RCC 7860 (cell line): Measurements from ENCODE around the gene FANCF.

Source experiments
- DNase-seq: peaks from one replicate; pipeline ENCODE4 v3.0.0-alpha.2; 2015; ENCODE audit warnings: low spot score
- FAIRE-seq: peaks from 2 replicates; lab custom pipeline; 2012; peaks lifted over from hg19 to GRCh38; lab: Jason Lieb, UNC

Gene FANCF

DNA sequence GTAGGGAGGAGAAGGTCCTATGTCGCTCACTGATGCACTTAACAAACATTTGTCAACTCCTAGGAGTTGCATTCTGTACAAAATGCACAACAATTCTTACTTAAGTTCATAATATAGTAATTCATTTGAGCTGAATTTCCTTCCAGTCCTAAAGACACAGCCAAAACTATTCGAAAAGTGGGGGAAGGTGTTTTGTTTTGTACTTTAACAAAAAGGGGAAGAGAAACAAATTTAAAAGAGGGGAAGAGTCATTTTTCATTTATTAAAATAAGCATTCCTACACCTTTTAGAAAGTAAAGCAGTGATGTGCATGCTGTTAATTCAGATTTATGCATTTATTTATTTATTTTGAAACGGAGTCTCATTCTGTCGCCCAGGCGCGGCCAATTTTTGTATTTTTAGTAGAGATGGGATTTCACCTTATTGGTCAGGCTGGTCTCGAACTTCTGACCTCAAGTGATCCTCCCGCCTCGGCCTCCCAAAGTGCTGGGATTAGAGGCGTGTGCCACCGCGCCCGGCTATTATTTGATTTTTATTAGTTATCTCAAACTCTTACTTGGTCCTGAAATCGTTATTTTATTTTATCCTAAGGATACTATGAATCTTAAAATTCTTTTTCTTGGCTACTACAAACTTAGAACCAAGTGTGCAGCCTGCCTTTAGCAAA, 1.1 kb upstream of the FANCF start:
- FAIRE-seq (no peak), DNase-seq (no peak)

DNA sequence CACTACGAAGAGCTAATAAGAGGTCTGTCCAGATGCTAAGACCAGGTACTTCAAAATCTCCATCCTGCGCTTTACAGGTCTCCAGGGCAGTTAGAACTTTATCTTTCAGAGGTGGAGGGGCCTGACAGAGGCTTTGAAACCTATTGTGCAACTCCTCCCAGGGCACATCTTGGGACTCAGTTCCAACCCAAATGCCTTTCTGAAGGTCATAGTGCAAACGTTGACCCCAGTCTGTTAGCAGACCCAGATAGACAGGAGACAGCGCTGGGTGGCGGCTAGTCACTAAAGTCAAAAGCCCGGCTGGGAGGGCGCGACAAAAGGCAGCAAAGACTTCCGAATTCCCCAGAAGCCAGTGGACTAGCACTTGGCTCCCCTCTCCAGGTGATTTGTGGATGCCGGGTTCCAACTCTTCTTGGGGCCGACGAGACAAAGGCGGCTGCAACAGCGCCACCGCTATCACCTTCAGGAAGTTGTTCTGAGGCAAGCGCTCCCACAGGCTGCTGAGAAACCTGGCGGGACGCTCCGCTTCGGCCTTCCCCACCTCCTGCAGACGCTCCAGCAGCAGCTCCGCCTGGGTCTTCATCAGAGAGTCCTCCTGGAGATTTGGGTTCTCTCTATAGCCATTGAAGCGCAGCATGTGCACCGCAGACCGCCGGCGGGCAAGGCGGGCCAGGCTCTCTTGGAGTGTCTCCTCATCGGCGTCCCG, 728 bp downstream of the FANCF start:
- DNase-seq (peak; percentile 33), FAIRE-seq (no peak)

DNA sequence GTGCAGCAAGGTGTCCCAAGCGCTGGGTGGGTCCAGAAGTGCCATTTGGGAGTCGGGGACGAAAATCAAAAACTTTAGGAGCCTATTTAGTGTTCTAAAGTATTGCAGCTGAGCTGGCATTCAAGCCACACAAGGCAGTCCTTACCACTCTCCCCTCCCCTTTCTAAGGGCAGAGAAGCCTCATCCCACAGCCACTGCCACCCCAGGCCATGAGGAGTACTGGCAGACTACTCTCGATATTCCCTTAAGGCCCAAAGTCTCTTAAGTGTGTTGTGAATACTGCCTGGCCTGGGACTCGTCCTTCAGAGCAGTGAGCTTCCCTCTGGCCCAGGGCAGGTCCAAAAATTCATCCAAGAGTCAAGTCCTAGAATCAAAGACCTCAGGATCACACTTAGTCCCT, 7.8 kb downstream of the FANCF start:
- DNase-seq (no peak), FAIRE-seq (no peak)

DNA sequence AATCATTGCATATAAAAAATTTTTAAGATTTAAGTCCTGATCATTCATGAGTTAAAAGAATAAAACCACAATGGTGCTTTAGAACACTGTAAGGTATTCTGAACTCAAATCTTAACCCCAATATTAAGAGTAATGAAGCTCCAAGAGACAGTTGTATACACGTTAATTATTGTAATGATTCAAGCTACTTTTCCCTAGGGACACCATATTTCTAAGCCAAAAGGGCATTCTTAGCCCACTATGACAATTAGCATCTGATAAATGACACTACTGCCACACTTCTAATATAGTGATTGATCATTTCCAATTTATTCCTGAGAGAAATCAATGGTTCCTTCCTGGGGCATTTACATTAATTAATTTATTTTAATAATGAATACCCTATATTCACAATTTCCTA, 21.7 kb downstream of the FANCF start:
- FAIRE-seq (no peak), DNase-seq (no peak)

DNA sequence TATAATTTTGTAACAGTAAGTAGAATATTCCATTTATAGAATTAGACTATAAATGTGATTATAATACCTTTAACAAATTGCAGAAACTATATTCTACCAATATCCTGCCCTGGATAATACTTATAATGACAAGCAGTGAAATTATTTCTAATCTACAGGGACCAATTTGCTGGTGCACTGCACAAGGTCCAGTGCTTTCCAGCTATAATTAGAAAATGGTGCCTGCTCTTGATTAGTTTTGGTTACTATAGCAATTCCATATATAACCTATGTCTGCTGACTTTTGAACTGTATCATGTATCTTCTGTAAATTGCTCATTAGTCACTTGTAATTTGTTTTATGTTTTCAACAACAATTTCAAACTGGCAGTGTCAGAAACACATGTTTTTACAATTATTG, 23.1 kb downstream of the FANCF start:
- no peak for DNase-seq

DNA sequence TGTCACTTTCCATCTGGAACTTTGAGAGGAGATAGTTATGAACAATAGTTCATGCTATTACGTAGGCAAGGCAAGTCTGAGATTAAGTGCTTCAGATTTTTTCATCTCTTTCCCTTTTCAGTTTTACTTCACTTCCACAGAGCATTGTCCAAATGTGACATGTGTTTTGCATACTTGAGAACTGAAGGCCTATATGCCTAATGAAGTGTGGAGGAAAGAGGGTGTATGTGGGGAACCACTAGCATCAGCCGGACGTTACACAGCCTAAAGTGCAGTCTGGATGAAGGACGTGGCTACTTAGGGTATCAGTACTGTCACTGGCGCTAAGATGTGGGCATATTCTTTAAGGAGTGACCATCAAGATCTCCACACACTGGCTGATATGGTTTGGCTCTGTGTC, 26.2 kb downstream of the FANCF start:
- no peak for FAIRE-seq
- no peak for DNase-seq

More for the DNA sequence above, 23.1 kb downstream of the FANCF start:
- FAIRE-seq: no peak

DNA sequence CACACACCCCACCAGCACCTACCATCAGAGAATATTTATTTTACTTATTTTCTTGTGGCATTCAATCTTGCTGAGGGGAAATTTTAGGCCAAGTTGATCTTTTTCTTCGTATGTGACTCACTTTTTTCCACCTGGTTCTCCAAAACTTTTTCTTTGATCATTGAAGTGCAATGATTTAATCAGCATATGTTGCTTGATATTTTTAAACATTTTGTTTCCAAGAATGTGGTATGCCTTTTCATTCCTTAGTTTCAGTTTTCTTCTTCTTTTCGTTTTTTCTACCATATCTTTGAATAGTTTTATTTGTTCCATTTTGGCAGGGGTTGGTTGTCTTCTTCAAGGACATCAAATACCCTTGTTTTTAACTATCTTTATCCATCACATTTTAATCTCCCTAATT, 28.6 kb downstream of the FANCF start:
- no peak for DNase-seq
- no peak for FAIRE-seq

DNA sequence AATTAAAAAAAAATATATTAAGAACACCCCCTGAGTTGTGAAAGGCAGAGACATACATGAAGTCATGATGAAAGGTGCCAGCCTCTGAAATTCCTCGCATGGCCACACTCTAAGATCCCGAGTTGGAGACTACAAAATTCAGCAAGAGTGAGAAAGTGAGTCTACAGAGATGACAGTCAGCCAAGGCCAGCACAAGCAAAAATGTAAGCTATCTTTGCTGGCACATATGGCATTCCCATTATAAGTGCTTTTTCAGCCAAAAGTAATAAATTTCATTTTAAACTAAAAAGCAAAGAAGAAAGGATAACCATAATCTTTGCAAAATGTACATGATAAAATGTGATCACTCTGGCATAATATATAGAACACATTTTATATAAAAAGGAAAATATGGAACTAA, 40.6 kb downstream of the FANCF start:
- FAIRE-seq (no peak), DNase-seq (no peak)

DNA sequence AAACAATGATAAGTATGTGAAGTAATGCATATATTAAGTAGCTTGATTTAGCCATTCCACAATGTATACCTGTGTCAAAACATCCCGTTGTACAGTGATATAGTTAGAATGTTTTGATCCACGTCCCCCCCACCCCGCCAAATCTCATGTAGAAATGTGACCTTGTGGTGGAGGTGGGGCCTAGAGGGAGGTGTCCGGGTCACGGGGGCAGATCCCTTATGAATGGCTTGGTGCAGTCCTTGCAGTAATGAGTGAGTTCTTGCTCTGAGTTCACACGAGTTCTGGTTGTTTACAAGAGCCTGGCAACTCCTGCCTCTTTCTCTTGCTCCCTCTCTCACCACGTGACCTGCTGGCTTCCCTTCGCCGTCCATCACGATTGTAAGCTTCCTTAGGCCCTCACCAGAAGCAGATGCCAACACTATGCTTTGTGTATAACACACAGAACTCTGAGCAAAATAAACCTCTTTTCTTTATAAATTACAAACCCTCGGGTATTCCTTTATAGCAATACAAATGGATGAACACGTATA, 41.6 kb downstream of the FANCF start:
- DNase-seq: no peak
- FAIRE-seq: no peak

DNA sequence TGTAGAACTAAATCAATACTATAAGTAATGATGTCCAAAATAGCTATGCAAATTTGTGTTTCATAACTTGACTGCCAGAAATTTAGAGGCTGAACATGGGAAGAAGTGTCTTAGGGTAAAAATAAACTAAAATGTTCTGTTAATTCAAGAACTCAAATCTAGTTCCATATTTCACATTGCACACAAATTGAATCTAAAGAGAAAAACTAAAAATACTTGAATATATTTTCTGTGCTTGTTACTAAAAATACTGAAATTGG, 43.5 kb downstream of the FANCF start:
- FAIRE-seq (no peak), DNase-seq (no peak)

DNA sequence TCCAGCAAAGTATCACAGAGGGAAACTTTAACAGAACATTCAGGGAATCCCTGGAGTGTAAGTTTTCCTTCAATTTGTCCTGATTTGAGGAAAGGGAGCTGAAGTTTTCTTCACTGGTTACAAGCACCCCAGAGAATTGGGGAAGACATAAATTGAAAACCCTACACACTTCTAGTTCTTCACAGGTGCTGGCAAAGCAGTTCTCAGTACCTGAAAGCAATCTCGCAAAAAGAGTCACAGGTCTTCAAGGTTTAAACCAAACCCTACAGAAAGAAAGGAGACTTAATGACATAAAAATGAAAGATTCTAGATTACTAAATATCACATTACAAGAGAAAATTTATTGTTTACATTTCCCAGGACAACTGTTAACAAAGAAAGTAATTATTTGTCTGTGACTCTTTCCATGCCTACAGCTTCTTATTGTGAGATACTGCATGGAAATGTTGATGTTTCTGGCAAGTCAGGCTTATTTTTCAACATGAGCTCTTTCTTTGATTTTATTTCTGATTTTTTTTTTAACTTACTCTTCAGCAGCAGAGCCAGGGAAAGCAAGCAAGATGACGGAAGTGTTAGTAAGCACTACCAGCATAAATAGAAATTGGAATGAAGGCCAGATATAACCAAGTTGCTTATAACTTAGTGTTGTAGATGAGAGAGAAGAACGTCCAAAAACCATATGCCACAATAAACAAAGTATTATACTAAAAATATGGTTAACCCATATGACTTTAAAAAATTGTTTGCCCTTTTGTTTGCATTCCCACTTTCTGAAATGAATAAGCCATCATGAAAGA, 44.1 kb downstream of the FANCF start:
- FAIRE-seq: no peak
- no peak for DNase-seq

DNA sequence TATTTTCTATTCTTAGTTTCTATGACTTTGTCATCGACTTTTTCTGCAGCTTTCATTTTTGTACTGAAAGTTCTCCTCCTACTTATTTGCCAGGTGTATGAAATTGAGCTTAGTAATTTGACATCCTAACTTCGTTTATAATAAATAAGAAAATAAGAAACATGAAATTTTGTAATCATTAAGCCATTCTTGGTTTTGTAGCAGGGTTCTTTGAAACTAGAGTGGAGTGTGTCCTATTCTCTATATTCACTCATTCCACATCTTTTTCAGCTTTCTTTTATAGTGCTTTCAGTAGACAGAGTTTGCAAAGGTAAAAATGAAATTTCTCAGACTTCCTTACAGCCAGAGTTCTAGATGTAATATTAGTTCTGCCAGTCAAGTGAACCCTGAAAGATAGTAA, 47.8 kb downstream of the FANCF start:
- FAIRE-seq: no peak
- no peak for DNase-seq
